SK-N-SH (cell line): ENCODE measurements around the gene ACTR1A. TPM values are rescaled to one million over a fixed set of nuclear protein-coding genes. Genes with fewer than 3 reads are reported as not detected.
A peak's percentile ranks its signal among the peaks of the same experiment; 100 is the strongest.

Experiments
- CTCF ChIA-PET: fragments of 300-600, 350-600 bp; formaldehyde crosslinking; extraction: SDS; loops from one replicate; lab custom pipeline; 2021; lab: Yijun Ruan, JAX
- POLR2A ChIA-PET: fragments of 350-600 bp; sonication (Branson Sonifier 250); formaldehyde crosslinking; extraction: SDS; loops from one replicate; lab custom pipeline; 2020; ENCODE audit warnings: antibody characterized with exemption, inconsistent platforms; lab: Yijun Ruan, JAX
- DNase-seq: peaks from one replicate; pipeline ENCODE4 v3.0.0; 2012
- H2AFZ ChIP-seq: fragments of 200-600 bp; sonication (generic); 2 replicates; pipeline ENCODE4 v1.8.1; 2016; ENCODE audit warnings: antibody characterized with exemption, mild to moderate bottlenecking, low read depth
- H3F3A ChIP-seq: fragments of 200-600 bp; sonication (generic); replicated peaks from 2 replicates; pipeline ENCODE3; 2016; ENCODE audit warnings: antibody characterized with exemption, mild to moderate bottlenecking; ENCODE audit not compliant: insufficient read depth
- H3K27ac ChIP-seq, 2 experiments: fragments of 200-500 bp in 1 of 2; fragments of 200-600 bp in 1 of 2; sonication (Bioruptor generic) in 1 of 2; sonication (generic), shearing (Covaris generic) in 1 of 2; 2 replicates each; pipeline versions ENCODE4 v1.5.1 to v1.6.1; 2014 to 2016; ENCODE audit warnings: low read depth in 2 of 2, inconsistent platforms in 1 of 2, low read length in 1 of 2, mild to moderate bottlenecking in 1 of 2, mixed read lengths in 1 of 2
- H3K27me3 ChIP-seq: fragments of 200-600 bp; sonication (generic), shearing (Covaris generic); 2 replicates; pipeline ENCODE4 v1.6.1; 2016; ENCODE audit warnings: mixed run types; ENCODE audit not compliant: insufficient read depth
- H3K36me3 ChIP-seq, 2 experiments: fragments of 200-500 bp in 1 of 2; fragments of 200-600 bp in 1 of 2; sonication (Bioruptor generic) in 1 of 2; sonication (generic) in 1 of 2; replicated peaks in 1 of 2; 2 replicates each; pipeline versions ENCODE3 to v1.5.1; 2014 to 2016; ENCODE audit warnings: low read length in 1 of 2, mild to moderate bottlenecking in 1 of 2; ENCODE audit not compliant: insufficient read depth in 2 of 2, control insufficient read depth in 1 of 2
- H3K4me1 ChIP-seq, 2 experiments: fragments of 200-500 bp in 1 of 2; fragments of 200-600 bp in 1 of 2; sonication (Bioruptor generic) in 1 of 2; sonication (generic), shearing (Covaris generic) in 1 of 2; 2 replicates each; pipeline versions ENCODE4 v1.5.1 to v1.6.1; 2014 to 2016; ENCODE audit warnings: low read depth in 1 of 2, low read length in 1 of 2, mixed run types in 1 of 2; ENCODE audit not compliant: insufficient read depth in 2 of 2, control insufficient read depth in 1 of 2
- H3K4me2 ChIP-seq: fragments of 200-600 bp; sonication (generic), shearing (Covaris generic); 2 replicates; pipeline ENCODE4 v1.6.1; 2017; ENCODE audit warnings: mixed run types
- H3K4me3 ChIP-seq, 2 experiments: fragments of 200-500 bp in 1 of 2; fragments of 200-600 bp in 1 of 2; sonication (Bioruptor generic) in 1 of 2; sonication (generic), shearing (Covaris generic) in 1 of 2; 2 replicates each; pipeline versions ENCODE4 v1.5.1 to v1.8.1; 2014 to 2016; ENCODE audit warnings: low read depth in 2 of 2, inconsistent platforms in 1 of 2, low read length in 1 of 2, mild to moderate bottlenecking in 1 of 2, mixed read lengths in 1 of 2, moderate library complexity in 1 of 2
- H3K79me2 ChIP-seq: fragments of 200-600 bp; sonication (generic); 2 replicates; pipeline ENCODE4 v1.8.1; 2017; ENCODE audit warnings: mild to moderate bottlenecking; ENCODE audit not compliant: insufficient read depth
- H3K9ac ChIP-seq: fragments of 200-600 bp; sonication (generic); 2 replicates; pipeline ENCODE4 v1.6.1; 2017; ENCODE audit warnings: mixed run types
- H3K9me2 ChIP-seq: fragments of 200-600 bp; sonication (generic); 2 replicates; pipeline ENCODE4 v1.6.1; 2017; ENCODE audit warnings: mixed run types
- H3K9me3 ChIP-seq: fragments of 200-600 bp; sonication (generic); 2 replicates; pipeline ENCODE4 v1.6.1; 2017; ENCODE audit warnings: mixed run types, mild to moderate bottlenecking, moderate library complexity
- H4K20me1 ChIP-seq: fragments of 200-600 bp; sonication (generic); 2 replicates; pipeline ENCODE4 v1.6.1; 2017; ENCODE audit warnings: mild to moderate bottlenecking, mixed run types; ENCODE audit not compliant: insufficient read depth
- CHD2 ChIP-seq: fragments of 150-350 bp; IDR thresholded peaks from 2 replicates; pipeline ENCODE4 v1.6.1; 2018; ENCODE audit warnings: low read length; ENCODE audit not compliant: partially characterized antibody
- EP300 ChIP-seq, 2 experiments: IDR thresholded peaks; 2 replicates each; pipeline versions ENCODE4 v1.4.0 to v1.6.1; 2012; ENCODE audit warnings: borderline replicate concordance in 1 of 2, low read depth in 1 of 2, low read length in 1 of 2
- EZH2phosphoT487 ChIP-seq: fragments of 200-600 bp; sonication (generic); IDR thresholded peaks from 2 replicates; pipeline ENCODE4 v1.6.1; 2017; ENCODE audit warnings: low read depth, mixed run types, mild to moderate bottlenecking, antibody characterized with exemption, moderate library complexity, borderline replicate concordance
- FOSL2 ChIP-seq: IDR thresholded peaks from 2 replicates; pipeline ENCODE4 v1.4.0; 2012; ENCODE audit warnings: low read depth, mild to moderate bottlenecking, moderate library complexity, borderline replicate concordance
- FOXJ3 ChIP-seq: sonication (generic); formaldehyde crosslinking; IDR thresholded peaks from 2 replicates; pipeline ENCODE4 v1.5.1; 2020; ENCODE audit warnings: mild to moderate bottlenecking, missing genetic modification reagents
- FOXM1 ChIP-seq: IDR thresholded peaks from 2 replicates; pipeline ENCODE4 v1.4.0; 2012; ENCODE audit warnings: low read depth, mild to moderate bottlenecking
- GABPA ChIP-seq: IDR thresholded peaks from 2 replicates; pipeline ENCODE4 v1.4.0; 2012; ENCODE audit warnings: low read depth, mild to moderate bottlenecking
- GATA2 ChIP-seq: sonication (generic); formaldehyde crosslinking; IDR thresholded peaks from 2 replicates; pipeline ENCODE4 v1.5.0; 2020; ENCODE audit warnings: mild to moderate bottlenecking, missing genetic modification reagents
- MAX ChIP-seq: IDR thresholded peaks from 2 replicates; pipeline ENCODE4 v1.4.0; 2012; ENCODE audit warnings: low read depth
- MXI1 ChIP-seq: IDR thresholded peaks from 2 replicates; pipeline ENCODE4 v1.6.1; 2012; ENCODE audit warnings: mild to moderate bottlenecking, low read depth, low read length, improper control_type of control experiment
- PBX3 ChIP-seq: IDR thresholded peaks from 2 replicates; pipeline ENCODE4; 2012
- RAD21 ChIP-seq: IDR thresholded peaks from 2 replicates; pipeline ENCODE4 v1.6.1; 2012; ENCODE audit warnings: mild to moderate bottlenecking, low read length
- RCOR1 ChIP-seq: fragments of 150-350 bp; IDR thresholded peaks from 2 replicates; pipeline ENCODE4 v1.6.1; 2017; ENCODE audit warnings: antibody characterized with exemption, low read length
- REST ChIP-seq: IDR thresholded peaks from 2 replicates; pipeline ENCODE4 v1.6.1; 2012; ENCODE audit warnings: mild to moderate bottlenecking, low read depth, low read length, moderate library complexity
- RFX5 ChIP-seq: IDR thresholded peaks from 2 replicates; pipeline ENCODE4 v1.6.1; 2012; ENCODE audit warnings: mild to moderate bottlenecking, improper control_type of control experiment, low read length
- RXRA ChIP-seq: IDR thresholded peaks from 2 replicates; pipeline ENCODE4 v1.4.0; 2012; ENCODE audit warnings: low read depth, mild to moderate bottlenecking, borderline replicate concordance
- SIN3A ChIP-seq: IDR thresholded peaks from 2 replicates; pipeline ENCODE4 v1.6.1; 2012; ENCODE audit warnings: low read depth, mild to moderate bottlenecking, low read length, moderate library complexity, borderline replicate concordance
- SMC3 ChIP-seq: IDR thresholded peaks from 2 replicates; pipeline ENCODE4 v1.6.1; 2012; ENCODE audit warnings: low read depth, low read length, improper control_type of control experiment
- TEAD4 ChIP-seq: IDR thresholded peaks from 2 replicates; pipeline ENCODE4 v1.4.0; 2012; ENCODE audit warnings: mild to moderate bottlenecking, borderline replicate concordance; ENCODE audit not compliant: insufficient read depth
- USF2 ChIP-seq: fragments of 150-350 bp; IDR thresholded peaks from 2 replicates; pipeline ENCODE4 v1.6.1; 2017; ENCODE audit warnings: antibody characterized with exemption, low read length, low read depth, borderline replicate concordance
- YY1 ChIP-seq: IDR thresholded peaks from 2 replicates; pipeline ENCODE4 v1.4.0; 2012; ENCODE audit warnings: low read depth, mild to moderate bottlenecking
- ZBTB33 ChIP-seq: IDR thresholded peaks from 2 replicates; pipeline ENCODE4 v1.4.0; 2012; ENCODE audit warnings: low read depth, borderline replicate concordance
- WGBS: methylation state at CpG from one replicate; pipeline ENCODE4 v1.1.6; 2017; ENCODE audit warnings: low lambda C conversion rate; 5-methylcytosine and 5-hydroxymethylcytosine counted together
- polyA plus RNA-seq, 3 experiments: library from polyadenylated mRNA; depleted of rRNA; stranded (reverse); fragments of >200 nt; gene quantifications; 2 replicates each; pipeline ENCODE4 v1.2.3, GENCODE V29; 2012

The ACTR1A gene
- polyA plus RNA-seq, 1 of the 3 experiments (the other 2 are of a cell fraction), result 106 TPM

GRCh38 chr10:102444851-102445250, 57.7 kb downstream of the ACTR1A start (continued):
- no peak for TF ChIP-seq REST
- TF ChIP-seq MXI1, result no peak
- no peak for TF ChIP-seq RXRA
- TF ChIP-seq FOXM1, result no peak
- no peak for TF ChIP-seq GABPA

GRCh38 chr10:102438374-102438773, 64.1 kb downstream of the ACTR1A start:
- DNase-seq, result peak; percentile 29
- H3K4me1 ChIP-seq, result no peaks in the 10 kb centered on the region; a peak in 1 of 4 replicates
- H3K9ac ChIP-seq, result no peak overlapping the region
- no peaks in the 10 kb centered on the region for H3K36me3 ChIP-seq
- no peak for TF ChIP-seq MAX
- no peak for TF ChIP-seq TEAD4
- TF ChIP-seq RCOR1, result no peak
- TF ChIP-seq SMC3, result no peak
- TF ChIP-seq PBX3, result no peak
- TF ChIP-seq FOXJ3 (CRISPR knock-in tag), result no peak
- no peak for TF ChIP-seq ZBTB33
- no peak for TF ChIP-seq GATA2 (CRISPR knock-in tag)
- no peak for TF ChIP-seq FOXM1
- no peak for TF ChIP-seq USF2
- TF ChIP-seq YY1, result no peak
- no peak for TF ChIP-seq SIN3A
- TF ChIP-seq EZH2phosphoT487, result no peak
- TF ChIP-seq MXI1, result no peak
- TF ChIP-seq CHD2, result no peak
- TF ChIP-seq RAD21, result no peak
- no peak for TF ChIP-seq RFX5
- no peak for TF ChIP-seq FOSL2
- TF ChIP-seq EP300 (IDR thresholded peaks at IDR 0.05; ENCODE audit: borderline replicate concordance in 1 of 2, low read depth in 1 of 2, low read length in 1 of 2), result no peak
- no peak overlapping the region for H2AFZ ChIP-seq
- no peaks in the 10 kb centered on the region for H3K9me2 ChIP-seq
- no peak overlapping the region for H3K4me2 ChIP-seq
- WGBS, result 94% methylated on average over 1 of the region's 1 CpG
- no peaks in the 10 kb centered on the region for H3K9me3 ChIP-seq
- H3F3A ChIP-seq, result no peaks in the 10 kb centered on the region
- no peaks in the 10 kb centered on the region for H3K79me2 ChIP-seq
- H3K4me3 ChIP-seq, result no peak overlapping the region
- no peaks in the 10 kb centered on the region for H3K27me3 ChIP-seq
- no peaks in the 10 kb centered on the region for H4K20me1 ChIP-seq
- POLR2A ChIA-PET, result no interaction called here
- CTCF ChIA-PET, result no interaction called here
- no peak overlapping the region for H3K27ac ChIP-seq
